ENCODE results near the gene FRMD4B.

GRCh38 chr3:69144631-69145245 is 241.2 kb downstream of the FRMD4B start:
- TF ChIP-seq POLR2AphosphoS5 (IDR thresholded peaks at IDR 0.05; ENCODE audit: low read depth, low read length): no peak
- TF ChIP-seq POLR2A (IDR thresholded peaks at IDR 0.05; ENCODE audit: low read depth, low read length): no peak
- no peak for TF ChIP-seq PAX5 (IDR thresholded peaks at IDR 0.05; ENCODE audit: insufficient read depth, low read length, severe bottlenecking)
- TF ChIP-seq TAF1 (IDR thresholded peaks at IDR 0.05; ENCODE audit: low read depth, low read length): no peak
- no peak for TF ChIP-seq POU2F2 (IDR thresholded peaks at IDR 0.05; ENCODE audit: low read depth, low read length)
